OCI-LY7 (cell line): Measurements from ENCODE around the gene HTR1E. TPM values are rescaled to one million over a fixed set of nuclear protein-coding genes. Genes with fewer than 3 reads are reported as not detected.

Experiments
- BruUV-seq: library from RNA; stranded (reverse); fragments of 400-500 nt; replicated peaks from 2 replicates; lab custom pipeline; 2021; lab: Mats Ljungman, UMichigan
- CTCF ChIA-PET: fragments of 300-600 bp; sonication (Branson Sonifier 250); formaldehyde crosslinking; loops from one replicate; lab custom pipeline; 2022; ENCODE audit warnings: antibody characterized with exemption; ENCODE audit not compliant: unreplicated experiment; lab: Charles Lee
- POLR2A ChIA-PET: fragments of 300-600 bp; sonication (Branson Sonifier 250); formaldehyde crosslinking; loops from one replicate; lab custom pipeline; 2022; ENCODE audit warnings: antibody characterized with exemption; lab: Charles Lee
- DNase-seq: peaks from one replicate; pipeline ENCODE4 v3.0.0-alpha.2; 2015; ENCODE audit warnings: low spot score
- H2AFZ ChIP-seq: fragments of 200-600 bp; sonication (generic), shearing (Covaris generic); 2 replicates; pipeline ENCODE4 v1.6.1; 2014; ENCODE audit warnings: mild to moderate bottlenecking, antibody characterized with exemption, low read length, moderate library complexity
- H3K27ac ChIP-seq: fragments of 200-600 bp; sonication (generic); 2 replicates; pipeline ENCODE4 v1.5.1; 2014; ENCODE audit warnings: mixed run types, low read depth, mild to moderate bottlenecking, moderate library complexity, low read length, inconsistent platforms; ENCODE audit not compliant: poor library complexity, severe bottlenecking
- H3K36me3 ChIP-seq: fragments of 200-600 bp; sonication (generic); 2 replicates; pipeline ENCODE4 v1.6.1; 2014; ENCODE audit warnings: mild to moderate bottlenecking, antibody characterized with exemption, low read length, moderate library complexity, mixed read lengths; ENCODE audit not compliant: insufficient read depth
- H3K4me1 ChIP-seq: fragments of 200-600 bp; sonication (generic); 2 replicates; pipeline ENCODE4 v1.5.1; 2014; ENCODE audit warnings: mild to moderate bottlenecking, low read length; ENCODE audit not compliant: insufficient read depth, poor library complexity, severe bottlenecking
- H3K4me2 ChIP-seq: fragments of 200-600 bp; sonication (generic); 2 replicates; pipeline ENCODE4 v1.6.1; 2014; ENCODE audit warnings: mild to moderate bottlenecking, low read length
- H3K4me3 ChIP-seq: fragments of 200-600 bp; sonication (generic); 2 replicates; pipeline ENCODE4 v1.5.1; 2014; ENCODE audit warnings: mild to moderate bottlenecking, low read depth, low read length; ENCODE audit not compliant: poor library complexity, severe bottlenecking
- H3K79me2 ChIP-seq: fragments of 200-600 bp; sonication (generic); 2 replicates; pipeline ENCODE4 v1.6.1; 2016; ENCODE audit warnings: low read depth, mild to moderate bottlenecking, low read length, moderate library complexity, mixed read lengths; ENCODE audit not compliant: insufficient read depth
- H3K9me2 ChIP-seq: fragments of 200-600 bp; sonication (generic); 2 replicates; pipeline ENCODE4 v1.6.1; 2016; ENCODE audit warnings: mild to moderate bottlenecking, low read length, mixed read lengths; ENCODE audit not compliant: insufficient read depth
- H3K9me3 ChIP-seq: fragments of 200-600 bp; sonication (generic); 2 replicates; pipeline ENCODE4 v1.6.1; 2014; ENCODE audit warnings: mild to moderate bottlenecking, mixed run types, low read length, mixed read lengths
- H4K20me1 ChIP-seq: fragments of 200-600 bp; sonication (generic); 2 replicates; pipeline ENCODE4 v1.6.1; 2014; ENCODE audit warnings: mild to moderate bottlenecking, antibody characterized with exemption, low read length, moderate library complexity, mixed read lengths; ENCODE audit not compliant: insufficient read depth
- CTCF ChIP-seq: fragments of 200-600 bp; sonication (generic); conservative IDR thresholded peaks from 2 replicates; pipeline ENCODE4 v1.5.1; 2014; ENCODE audit warnings: mild to moderate bottlenecking, antibody characterized with exemption, low read length, moderate library complexity, mixed read lengths
- EZH2phosphoT487 ChIP-seq: fragments of 200-600 bp; sonication (generic); IDR thresholded peaks from 2 replicates; pipeline ENCODE4 v1.6.1; 2018; ENCODE audit warnings: low read depth, borderline replicate concordance, mild to moderate bottlenecking, mixed run types, antibody characterized with exemption, low read length, moderate library complexity, mixed read lengths
- intact Hi-C: fragments of 100-400 bp; cut with micrococcal nuclease; formaldehyde crosslinking; loops from one replicate; pipeline ENCODE4 v1.10.0; 2022; ENCODE audit not compliant: unreplicated experiment
- total RNA-seq, 2 experiments: library from RNA; depleted of rRNA in 1 of 2; stranded (reverse); fragments of >200 nt in 1 of 2; shearing (Covaris generic) in 1 of 2; gene quantifications; 2 replicates each; pipeline ENCODE4 v1.2.3, GENCODE V29; 2014 to 2022

HTR1E gene
- total RNA-seq, 2 experiments from 2014 or later: not detected

GRCh38 chr6:86934365-86934764 lies 3.0 kb upstream of the HTR1E start:
- BruUV-seq: no TSS peak
- Histone ChIP-seq H3K9me2 (no peaks in the 10 kb centered on the region), H3K9me3 (no peaks in the 10 kb centered on the region), H3K79me2 (no peaks in the 10 kb centered on the region), H3K36me3 (no peaks in the 10 kb centered on the region), H3K27ac (no peak overlapping the region), H4K20me1 (no peaks in the 10 kb centered on the region), H3K4me3 (no peak overlapping the region), H3K4me2 (no peak overlapping the region), H2AFZ (no peak overlapping the region), H3K4me1 (no peaks in the 10 kb centered on the region)
- intact Hi-C loops: no loop called here
- no peak for DNase-seq
- no peak for TF ChIP-seq EZH2phosphoT487
- ChIA-PET CTCF (no interaction called here), POLR2A (interaction anchor here (0.6 to 0.9 kb wide), 2 partner anchors 10 to 1921 kb away, joined by 3 read pairs; no protein-coding TSS in a partner anchor)

GRCh38 chr6:86936834-86937218 lies 502 bp upstream of the HTR1E start:
- Histone ChIP-seq H4K20me1 (no peaks in the 10 kb centered on the region), H3K4me2 (no peak overlapping the region), H3K9me2 (no peaks in the 10 kb centered on the region), H3K4me1 (no peaks in the 10 kb centered on the region), H2AFZ (no peak overlapping the region), H3K9me3 (no peaks in the 10 kb centered on the region), H3K36me3 (no peaks in the 10 kb centered on the region), H3K27ac (no peak overlapping the region), H3K4me3 (no peak overlapping the region), H3K79me2 (no peaks in the 10 kb centered on the region)
- no peak for DNase-seq
- intact Hi-C loops: no loop called here
- BruUV-seq: no TSS peak
- CTCF ChIA-PET: no interaction called here
- POLR2A ChIA-PET: no interaction called here
- no peak for TF ChIP-seq EZH2phosphoT487
- no peak for TF ChIP-seq CTCF

- intact Hi-C loops: no loop called here
- no peaks in the 10 kb centered on the region for H4K20me1 ChIP-seq
- H3K9me3 ChIP-seq: no peaks in the 10 kb centered on the region
- H3K4me3 ChIP-seq: no peak overlapping the region
- H3K36me3 ChIP-seq: no peaks in the 10 kb centered on the region
- H3K79me2 ChIP-seq: no peaks in the 10 kb centered on the region
- no TSS peak for BruUV-seq
- H3K27ac ChIP-seq: no peak overlapping the region
- H3K4me1 ChIP-seq: no peaks in the 10 kb centered on the region
- CTCF ChIA-PET: no interaction called here
- no peak for DNase-seq
- H3K9me2 ChIP-seq: no peaks in the 10 kb centered on the region
- TF ChIP-seq EZH2phosphoT487 (no peak), CTCF (no peak)
- POLR2A ChIA-PET: no interaction called here
- H2AFZ ChIP-seq: no peak overlapping the region
- no peak overlapping the region for H3K4me2 ChIP-seq
These were observed 1.5 kb downstream of the HTR1E start for GRCh38 chr6:86938814-86939213.
